Loucy (cell line): Measurements from ENCODE around the gene CTNNA2.

Source experiments
- EZH2phosphoT487 ChIP-seq: fragments of 200-600 bp; IDR thresholded peaks from 2 replicates; pipeline ENCODE4 v1.6.1; 2018; ENCODE audit warnings: antibody characterized with exemption, mild to moderate bottlenecking, moderate library complexity, borderline replicate concordance
- TF ChIP-seq, protein P1 (sequence below): fragments of 200-600 bp; sonication (generic); conservative IDR thresholded peaks from 2 replicates; pipeline ENCODE4 v1.5.1; 2014; ENCODE audit warnings: mild to moderate bottlenecking, antibody characterized with exemption, low read length

DNA sequence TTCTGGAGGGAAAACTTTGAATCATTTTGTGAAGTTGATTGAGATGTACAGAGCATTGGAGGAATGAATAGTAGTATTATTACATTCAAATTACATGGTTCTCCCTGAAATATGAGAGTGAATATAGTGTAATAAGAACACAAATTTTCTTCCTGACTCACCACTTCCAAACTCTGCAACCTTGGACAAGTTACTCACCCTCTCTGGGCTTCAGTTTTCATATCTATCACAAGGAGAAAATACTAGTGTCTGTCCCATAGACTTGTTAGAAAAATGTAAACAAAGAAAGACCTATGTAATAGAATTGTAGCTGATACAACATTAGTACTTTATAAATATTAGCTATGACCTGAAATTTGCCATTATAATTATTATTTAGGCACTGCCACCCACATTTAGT, 640.9 kb downstream of the CTNNA2 start:
- TF ChIP-seq, protein P1, sequence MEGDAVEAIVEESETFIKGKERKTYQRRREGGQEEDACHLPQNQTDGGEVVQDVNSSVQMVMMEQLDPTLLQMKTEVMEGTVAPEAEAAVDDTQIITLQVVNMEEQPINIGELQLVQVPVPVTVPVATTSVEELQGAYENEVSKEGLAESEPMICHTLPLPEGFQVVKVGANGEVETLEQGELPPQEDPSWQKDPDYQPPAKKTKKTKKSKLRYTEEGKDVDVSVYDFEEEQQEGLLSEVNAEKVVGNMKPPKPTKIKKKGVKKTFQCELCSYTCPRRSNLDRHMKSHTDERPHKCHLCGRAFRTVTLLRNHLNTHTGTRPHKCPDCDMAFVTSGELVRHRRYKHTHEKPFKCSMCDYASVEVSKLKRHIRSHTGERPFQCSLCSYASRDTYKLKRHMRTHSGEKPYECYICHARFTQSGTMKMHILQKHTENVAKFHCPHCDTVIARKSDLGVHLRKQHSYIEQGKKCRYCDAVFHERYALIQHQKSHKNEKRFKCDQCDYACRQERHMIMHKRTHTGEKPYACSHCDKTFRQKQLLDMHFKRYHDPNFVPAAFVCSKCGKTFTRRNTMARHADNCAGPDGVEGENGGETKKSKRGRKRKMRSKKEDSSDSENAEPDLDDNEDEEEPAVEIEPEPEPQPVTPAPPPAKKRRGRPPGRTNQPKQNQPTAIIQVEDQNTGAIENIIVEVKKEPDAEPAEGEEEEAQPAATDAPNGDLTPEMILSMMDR, result no peak
- TF ChIP-seq EZH2phosphoT487, result no peak
